Superior temporal gyrus (tissue), 1 donor: ENCODE results near the gene ARHGAP36.

Experiments
- DNase-seq: peaks from one replicate; pipeline ENCODE4 v3.0.0-alpha.2; 2016; ENCODE audit errors: extremely low spot score

Gene ARHGAP36

GRCh38 chrX:131058136-131058868 is at the start of gene ARHGAP36:
ARHGAP36 (plus strand) TSS chrX:131058346; CDS start chrX:131081666, 23,320 bp downstream.
- DNase-seq: no peak

- DNase-seq: no peak
These were observed 48.0 kb upstream of the ARHGAP36 start for GRCh38 chrX:131010186-131010585.

- DNase-seq: no peak
These were observed 32.8 kb upstream of the ARHGAP36 start for GRCh38 chrX:131025336-131025735.

- no peak for DNase-seq
These were observed 25.6 kb upstream of the ARHGAP36 start for GRCh38 chrX:131032354-131033230.

GRCh38 chrX:131034063-131034462 is 24.1 kb upstream of the ARHGAP36 start:
- DNase-seq: no peak

- DNase-seq: no peak
These were observed 17.4 kb upstream of the ARHGAP36 start for GRCh38 chrX:131040781-131041180.

- no peak for DNase-seq
These were observed 16.5 kb upstream of the ARHGAP36 start for GRCh38 chrX:131041667-131042066.

GRCh38 chrX:131045726-131046125 is 12.4 kb upstream of the ARHGAP36 start:
- no peak for DNase-seq

GRCh38 chrX:131046596-131046995 is 11.6 kb upstream of the ARHGAP36 start:
- no peak for DNase-seq

- DNase-seq: no peak
These were observed 11.0 kb upstream of the ARHGAP36 start for GRCh38 chrX:131047180-131047579.

- DNase-seq: no peak
These were observed 5.1 kb upstream of the ARHGAP36 start for GRCh38 chrX:131053076-131053475.

- DNase-seq: no peak
These were observed 3.2 kb upstream of the ARHGAP36 start for GRCh38 chrX:131054906-131055305.

GRCh38 chrX:131057706-131058105 is 440 bp upstream of the ARHGAP36 start:
- DNase-seq: no peak

- no peak for DNase-seq
These were observed 1.1 kb downstream of the ARHGAP36 start for GRCh38 chrX:131059246-131059645.

GRCh38 chrX:131060147-131060546 is 2.0 kb downstream of the ARHGAP36 start:
- DNase-seq: no peak

- peak; percentile 13 for DNase-seq
These were observed 3.2 kb downstream of the ARHGAP36 start for GRCh38 chrX:131061306-131061705.

- no peak for DNase-seq
These were observed 5.5 kb downstream of the ARHGAP36 start for GRCh38 chrX:131063613-131064012.

- DNase-seq: no peak
These were observed 8.1 kb downstream of the ARHGAP36 start for GRCh38 chrX:131066237-131066636.

GRCh38 chrX:131067216-131067615 is 9.1 kb downstream of the ARHGAP36 start:
- no peak for DNase-seq

- no peak for DNase-seq
These were observed 9.9 kb downstream of the ARHGAP36 start for GRCh38 chrX:131067846-131068745.

- DNase-seq: peak; percentile 13
These were observed 11.0 kb downstream of the ARHGAP36 start for GRCh38 chrX:131068945-131069719.
